HepG2 (cell line): ENCODE results near the gene PPP1R7. TPM values are rescaled to one million over a fixed set of nuclear protein-coding genes. Genes with fewer than 3 reads are reported as not detected.

ENCODE experiments used
- AHDC1 ChIP-seq: sonication (generic); formaldehyde crosslinking; IDR thresholded peaks from 2 replicates; pipeline ENCODE4 v1.5.1; 2020; ENCODE audit warnings: mild to moderate bottlenecking, missing genetic modification reagents, borderline replicate concordance
- ATF3 ChIP-seq: sonication (generic); formaldehyde crosslinking; IDR thresholded peaks from 2 replicates; pipeline ENCODE4 v1.4.0; 2020; ENCODE audit warnings: missing genetic modification reagents
- DRAP1 ChIP-seq: IDR thresholded peaks from 2 replicates; pipeline ENCODE4 v1.6.1; 2016; ENCODE audit warnings: missing genetic modification reagents, missing compliant biosample characterization
- FOXK2 ChIP-seq: fragments of 450-650 bp; IDR thresholded peaks from 2 replicates; pipeline ENCODE4 v1.6.1; 2016
- MLX ChIP-seq: IDR thresholded peaks from 2 replicates; pipeline ENCODE4 v1.6.1; 2016
- NCOA1 ChIP-seq: sonication (generic); formaldehyde crosslinking; IDR thresholded peaks from 2 replicates; pipeline ENCODE4 v1.9.0; 2021; ENCODE audit warnings: missing genetic modification reagents
- NFE2L2 ChIP-seq: fragments of 150-350 bp; IDR thresholded peaks from 2 replicates; pipeline ENCODE4 v1.6.1; 2014; ENCODE audit warnings: low read length
- POGZ ChIP-seq: sonication (generic); formaldehyde crosslinking; IDR thresholded peaks from 2 replicates; pipeline ENCODE4 v1.4.0; 2020; ENCODE audit warnings: mild to moderate bottlenecking, missing genetic modification reagents
- SIX4 ChIP-seq: sonication (generic); formaldehyde crosslinking; IDR thresholded peaks from 2 replicates; pipeline ENCODE4 v1.4.0; 2020; ENCODE audit warnings: missing genetic modification reagents
- SMAD3 ChIP-seq: sonication (generic); formaldehyde crosslinking; IDR thresholded peaks from 2 replicates; pipeline ENCODE4 v1.4.0; 2020; ENCODE audit warnings: missing genetic modification reagents
- TAF15 ChIP-seq: fragments of 200-400 bp; formaldehyde crosslinking; IDR thresholded peaks from one replicate; pipeline ENCODE4 v1.6.1; 2018; ENCODE audit warnings: mild to moderate bottlenecking, low read depth, low read length; ENCODE audit not compliant: poor library complexity, severe bottlenecking
- ZBTB37 ChIP-seq: sonication (generic); formaldehyde crosslinking; IDR thresholded peaks from 2 replicates; pipeline ENCODE4 v1.4.0; 2020; ENCODE audit warnings: mild to moderate bottlenecking, missing genetic modification reagents
- ZC3H13 ChIP-seq: sonication (generic); formaldehyde crosslinking; IDR thresholded peaks from 2 replicates; pipeline ENCODE4 v1.8.1; 2023; ENCODE audit warnings: mild to moderate bottlenecking, missing genetic modification reagents, moderate library complexity
- ZHX2 ChIP-seq, 2 experiments: sonication (generic) in 1 of 2; formaldehyde crosslinking in 1 of 2; IDR thresholded peaks; 2 replicates each; pipeline versions ENCODE4 v1.6.1 to v1.9.0; 2014 to 2022; ENCODE audit warnings: antibody characterized with exemption in 1 of 2, borderline replicate concordance in 1 of 2, inconsistent platforms in 1 of 2, low read depth in 1 of 2, missing genetic modification reagents in 1 of 2
- ZNF558 ChIP-seq: sonication (generic); formaldehyde crosslinking; IDR thresholded peaks from 2 replicates; pipeline ENCODE4 v1.9.0; 2022; ENCODE audit warnings: mild to moderate bottlenecking, missing genetic modification reagents, borderline replicate concordance
- polyA plus RNA-seq, 8 experiments: library from polyadenylated mRNA; depleted of rRNA in 3 of 8; stranded (reverse) in 7 of 8; unstranded in 1 of 8; fragments of >200 nt; fragmentation: Illumina TruSeq in 4 of 8; extraction: Trizol in 4 of 8; gene quantifications; 2 replicates each; pipeline versions ENCODE4 v1.2.1 to v1.2.3, GENCODE V29; 2011 to 2016; ENCODE audit warnings: low read depth in 4 of 8, missing spikeins in 1 of 8, mixed read lengths in 1 of 8; ENCODE audit not compliant: insufficient read depth in 1 of 8
- total RNA-seq, 5 experiments: library from RNA; depleted of rRNA; stranded (reverse); fragments of >200 nt; fragmentation: Illumina TruSeq; extraction: Trizol; gene quantifications; 2 replicates each; pipeline ENCODE4 v1.2.3, GENCODE V29; 2016; ENCODE audit warnings: low read depth in 1 of 5

Gene PPP1R7
- total and polyA plus RNA-seq, 2 of the 13 experiments (the other 11 are each of a cell fraction or from before 2014, with no cell fraction given), result 33.3 to 67.9 TPM

- peak; percentile 100 for TF ChIP-seq ZHX2 (IDR thresholded peaks at IDR 0.05; ENCODE audit: low read depth)
- peak; percentile 90; the same call in 1 of the 2 replicates for TF ChIP-seq ZHX2 (CRISPR knock-in tag; IDR thresholded peaks at IDR 0.05; ENCODE audit: borderline replicate concordance)
- TF ChIP-seq DRAP1 (CRISPR knock-in tag), result peak; percentile 89
- no peak for TF ChIP-seq NFE2L2
- peak; percentile 75 for TF ChIP-seq MLX
- TF ChIP-seq POGZ (CRISPR knock-in tag), result peak; percentile 99
- TF ChIP-seq ZC3H13, result peak; percentile 97
- TF ChIP-seq AHDC1 (CRISPR knock-in tag), result peak; percentile 84
- no peak; the same call in 1 of the 2 replicates for TF ChIP-seq ZNF558 (CRISPR knock-in tag)
- TF ChIP-seq SMAD3 (CRISPR knock-in tag), result peak; percentile 98
- TF ChIP-seq TAF15, result peak; percentile 83
- TF ChIP-seq SIX4 (CRISPR knock-in tag), result peak; percentile 94
- no peak for TF ChIP-seq ZBTB37 (CRISPR knock-in tag)
- peak; percentile 38; the same call in 1 of the 2 replicates for TF ChIP-seq NCOA1 (CRISPR knock-in tag)
- no peak for TF ChIP-seq FOXK2
- TF ChIP-seq ATF3 (CRISPR knock-in tag), result peak; percentile 91
Observed at GRCh38 chr2:241102239-241102803, 47.9 kb upstream of the PPP1R7 start, which contains the start of gene MTERF4 (continued).
